ENCODE results near the gene SLC9A1. TPM values are rescaled to one million over a fixed set of nuclear protein-coding genes. Genes with fewer than 3 reads are reported as not detected.

SLC9A1 gene
- total and polyA plus RNA-seq, 2 experiments from 2014 or later, result 13.9 to 19.4 TPM

GRCh38 chr1:27142464-27142863 is 12.5 kb downstream of the SLC9A1 start:
- TF ChIP-seq CTCF (IDR thresholded peaks at IDR 0.05; ENCODE audit: low read depth, low read length), result no peak
- no peak overlapping the region for H3K4me3 ChIP-seq
- no peak overlapping the region for H3K27ac ChIP-seq
- H3K4me1 ChIP-seq (ENCODE audit: low read depth), result peaks cover 15% of the 10 kb centered on the region
- no peaks in the 10 kb centered on the region for H3K9me3 ChIP-seq (ENCODE audit: low read depth)
- H3K27me3 ChIP-seq, result no peaks in the 10 kb centered on the region
- no peaks in the 10 kb centered on the region for H3K36me3 ChIP-seq
- no peak for DNase-seq (ENCODE audit: low read depth in 1 of 2, low spot score in 1 of 2)

- Histone ChIP-seq H3K27me3 (no peaks in the 10 kb centered on the region), H3K9me3 (ENCODE audit: low read depth) (no peaks in the 10 kb centered on the region), H3K36me3 (no peaks in the 10 kb centered on the region), H3K4me1 (ENCODE audit: low read depth) (peaks cover 21% of the 10 kb centered on the region), H3K27ac (no peak overlapping the region), H3K4me3 (no peak overlapping the region)
- TF ChIP-seq CTCF (IDR thresholded peaks at IDR 0.05; ENCODE audit: low read depth, low read length), result no peak
- DNase-seq (ENCODE audit: low read depth in 1 of 2, low spot score in 1 of 2), result no peak
These were observed 13.5 kb downstream of the SLC9A1 start for GRCh38 chr1:27141266-27142003.

- H3K4me1 ChIP-seq (ENCODE audit: low read depth), result peaks cover 21% of the 10 kb centered on the region
- no peaks in the 10 kb centered on the region for H3K36me3 ChIP-seq
- no peak for TF ChIP-seq CTCF (IDR thresholded peaks at IDR 0.05; ENCODE audit: low read depth, low read length)
These were observed 14.9 kb downstream of the SLC9A1 start for GRCh38 chr1:27139980-27140379.

GRCh38 chr1:27138927-27139326 is 16.0 kb downstream of the SLC9A1 start:
- Histone ChIP-seq H3K27ac (no peak overlapping the region), H3K27me3 (no peaks in the 10 kb centered on the region), H3K36me3 (no peaks in the 10 kb centered on the region), H3K4me3 (no peak overlapping the region), H3K9me3 (ENCODE audit: low read depth) (no peaks in the 10 kb centered on the region), H3K4me1 (ENCODE audit: low read depth) (peaks cover 21% of the 10 kb centered on the region)
- no peak for DNase-seq (ENCODE audit: low read depth in 1 of 2, low spot score in 1 of 2)
- TF ChIP-seq CTCF (IDR thresholded peaks at IDR 0.05; ENCODE audit: low read depth, low read length), result no peak

More at GRCh38 chr1:27139980-27140379, 14.9 kb downstream of the SLC9A1 start:
- Histone ChIP-seq H3K9me3 (ENCODE audit: low read depth) (no peaks in the 10 kb centered on the region), H3K27ac (no peak overlapping the region), H3K4me3 (no peak overlapping the region), H3K27me3 (no peaks in the 10 kb centered on the region)
- DNase-seq (ENCODE audit: low read depth in 1 of 2, low spot score in 1 of 2), result no peak

GRCh38 chr1:27138368-27138767 is 16.6 kb downstream of the SLC9A1 start:
- H3K4me1 ChIP-seq (ENCODE audit: low read depth), result peaks cover 21% of the 10 kb centered on the region
- H3K27ac ChIP-seq, result no peak overlapping the region
- H3K27me3 ChIP-seq, result no peaks in the 10 kb centered on the region
- no peaks in the 10 kb centered on the region for H3K9me3 ChIP-seq (ENCODE audit: low read depth)
- no peak for TF ChIP-seq CTCF (IDR thresholded peaks at IDR 0.05; ENCODE audit: low read depth, low read length)
- no peaks in the 10 kb centered on the region for H3K36me3 ChIP-seq
- DNase-seq (ENCODE audit: low read depth in 1 of 2, low spot score in 1 of 2), result no peak
- H3K4me3 ChIP-seq, result no peak overlapping the region
